Fibroblast of the conjunctiva (primary cell): ENCODE data around the gene CELF4.

Source experiments
- DNase-seq: peaks from one replicate; pipeline ENCODE4 v3.0.0-alpha.2; 2010; ENCODE audit warnings: low read depth

CELF4 gene

GRCh38 chr18:37524139-37524497, 41.5 kb downstream of the CELF4 start:
- DNase-seq, result no peak

GRCh38 chr18:37521510-37522465, 43.8 kb downstream of the CELF4 start:
- DNase-seq, result no peak

GRCh38 chr18:37520508-37520907, 45.1 kb downstream of the CELF4 start:
- no peak for DNase-seq

GRCh38 chr18:37519510-37520135, 46.0 kb downstream of the CELF4 start:
- no peak for DNase-seq

DNA sequence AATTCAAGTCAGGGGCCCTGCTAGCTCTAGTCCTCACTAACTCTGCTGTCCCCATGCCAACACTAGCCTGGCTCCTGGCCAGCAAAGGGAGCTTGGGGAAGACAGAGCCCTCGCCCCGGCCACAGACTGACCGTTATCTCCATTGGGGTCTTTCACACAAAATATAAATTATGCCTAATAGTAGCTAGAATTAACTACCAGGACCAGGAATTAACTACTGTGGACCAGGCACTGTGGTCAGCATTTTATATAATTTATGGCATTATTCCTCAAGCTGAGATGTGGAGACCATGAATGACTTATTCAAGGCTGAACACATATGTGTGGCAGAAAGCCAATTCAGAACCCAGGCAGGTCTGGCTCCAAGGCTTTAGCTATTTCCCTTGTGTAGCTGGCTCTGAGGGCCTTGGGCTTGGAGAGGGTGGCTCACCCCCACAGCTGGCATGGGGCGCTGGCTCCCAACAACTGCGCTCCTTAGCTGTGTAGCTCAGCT, 49.2 kb downstream of the CELF4 start:
- DNase-seq, result no peak

GRCh38 chr18:37514953-37515352, 50.6 kb downstream of the CELF4 start:
- no peak for DNase-seq

DNA sequence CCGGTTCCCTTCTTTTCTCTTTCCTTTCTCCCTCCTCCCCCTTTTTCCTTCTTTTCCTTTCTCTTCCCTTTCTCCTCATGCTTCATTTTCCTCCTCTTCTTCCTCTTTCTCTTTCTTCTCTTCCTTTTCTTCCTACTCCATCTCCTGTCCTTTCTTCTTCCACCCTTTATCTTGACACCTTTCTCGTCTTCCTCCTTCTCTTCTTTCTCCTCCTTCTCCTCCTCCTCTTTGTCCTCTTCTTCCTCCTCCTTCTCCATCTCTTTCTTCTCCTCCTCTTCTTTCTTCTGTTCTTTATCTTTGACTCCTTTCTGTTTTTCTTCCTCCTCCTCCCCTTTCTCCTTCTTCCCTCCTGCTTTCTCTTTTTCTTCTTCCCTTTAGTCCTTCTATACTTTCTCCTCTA, 53.2 kb downstream of the CELF4 start:
- DNase-seq, result no peak

DNA sequence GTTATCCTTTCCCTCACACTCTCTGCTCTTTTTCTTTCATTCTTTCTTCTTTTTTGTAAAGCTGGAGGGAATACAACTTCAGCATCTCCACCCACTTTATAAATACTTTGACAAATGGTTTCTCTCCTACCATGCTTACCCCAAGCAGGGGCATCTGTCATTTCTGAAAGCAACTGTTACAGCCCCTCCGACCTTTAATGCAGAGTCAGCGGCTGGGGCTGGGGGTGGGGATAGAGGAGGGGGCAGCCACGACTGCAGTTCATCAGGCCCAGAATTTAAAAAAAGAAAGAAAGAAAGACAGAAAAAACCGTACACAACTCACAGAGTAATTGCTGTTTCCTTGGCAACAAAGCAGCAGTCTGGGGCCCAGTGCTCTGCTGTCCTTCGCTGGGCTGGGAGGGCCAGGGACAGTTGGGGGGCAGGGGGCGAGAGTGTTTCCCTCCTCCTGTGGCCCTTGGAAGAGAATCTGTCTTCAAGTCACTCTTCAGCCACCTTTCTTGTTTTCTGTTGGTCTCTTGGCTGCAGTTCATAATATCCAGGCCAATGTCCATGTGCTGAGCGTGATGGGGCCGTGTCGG, 53.8 kb downstream of the CELF4 start:
- no peak for DNase-seq

GRCh38 chr18:37509600-37509999, 56.0 kb downstream of the CELF4 start:
- DNase-seq, result no peak

DNA sequence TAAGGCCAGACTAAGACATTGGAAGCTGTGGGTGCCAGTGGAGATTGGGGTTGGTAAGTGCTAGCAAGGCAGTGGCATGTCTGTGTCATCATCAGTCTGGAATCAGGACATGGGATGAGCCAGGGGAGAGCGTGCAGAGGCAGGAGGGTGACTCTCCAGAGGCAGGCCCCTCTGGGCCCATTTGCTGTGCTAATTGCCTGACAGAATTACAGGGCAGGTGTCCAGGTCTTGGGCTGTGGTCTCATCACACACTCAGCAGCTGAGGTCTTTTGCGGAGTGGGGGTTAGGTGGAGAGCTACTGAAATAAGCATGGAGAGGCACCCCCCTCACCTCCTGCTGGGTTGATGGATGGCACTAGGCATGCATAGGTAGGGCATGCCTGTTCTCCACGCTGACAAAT, 57.4 kb downstream of the CELF4 start:
- DNase-seq, result no peak

DNA sequence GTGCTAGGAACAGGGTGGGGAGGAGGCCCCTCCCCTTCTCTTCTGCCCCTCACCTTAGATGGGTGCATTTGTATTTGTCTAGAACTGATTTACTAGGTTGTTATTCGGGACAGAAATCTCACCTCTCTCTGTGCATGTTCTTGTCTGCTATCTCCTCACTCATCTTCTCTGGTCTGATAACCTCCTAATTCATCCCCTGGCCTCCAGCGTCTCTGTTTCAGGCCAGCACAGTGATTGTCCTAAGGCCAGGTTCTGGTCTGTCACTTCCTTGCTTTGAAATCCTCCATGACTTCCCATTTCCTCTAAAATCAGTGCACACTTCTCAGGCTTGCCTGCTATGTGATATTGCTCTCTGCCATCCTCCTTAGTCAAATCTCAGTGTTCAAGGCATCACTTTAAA, 58.4 kb downstream of the CELF4 start:
- no peak for DNase-seq

DNA sequence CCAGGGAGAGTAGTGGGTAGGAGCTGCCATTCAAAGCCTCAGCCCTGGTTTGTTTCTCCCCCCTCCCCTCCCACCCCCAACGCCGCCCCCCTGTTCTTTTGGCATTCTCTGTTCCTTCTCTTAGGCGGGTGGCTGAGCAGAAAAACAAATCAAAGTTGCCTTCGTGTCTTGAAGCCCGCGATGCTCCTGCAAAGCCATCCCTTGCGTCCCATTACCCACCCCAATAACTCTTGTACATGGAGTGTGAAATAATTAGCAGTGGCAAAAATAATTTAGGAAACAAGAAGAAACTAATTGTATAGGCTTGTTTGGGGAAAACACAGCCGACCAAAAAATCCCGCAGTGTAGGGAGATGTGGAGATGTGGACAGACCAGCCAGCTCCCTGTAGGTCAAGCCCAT, 59.6 kb downstream of the CELF4 start:
- no peak for DNase-seq

DNA sequence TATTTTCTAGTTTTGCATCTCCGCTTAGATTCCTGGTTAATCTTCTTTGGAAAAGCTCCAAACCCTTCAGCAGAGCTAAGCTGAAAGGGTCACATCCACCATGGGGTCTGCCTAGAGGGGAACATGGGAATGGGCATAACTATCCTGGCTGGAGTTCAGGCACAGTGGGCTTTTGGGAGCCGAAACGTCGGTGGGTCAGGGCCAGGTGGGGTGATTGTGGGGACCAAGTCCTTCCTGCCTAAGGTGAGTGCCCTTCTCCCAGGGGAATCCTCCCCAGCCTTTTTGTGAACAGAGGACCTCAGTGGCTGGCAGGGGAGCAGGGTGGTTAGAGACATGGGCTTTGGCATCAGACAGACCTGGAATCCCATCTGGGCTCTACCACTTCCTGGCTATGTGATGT, 60.3 kb downstream of the CELF4 start:
- DNase-seq, result no peak

DNA sequence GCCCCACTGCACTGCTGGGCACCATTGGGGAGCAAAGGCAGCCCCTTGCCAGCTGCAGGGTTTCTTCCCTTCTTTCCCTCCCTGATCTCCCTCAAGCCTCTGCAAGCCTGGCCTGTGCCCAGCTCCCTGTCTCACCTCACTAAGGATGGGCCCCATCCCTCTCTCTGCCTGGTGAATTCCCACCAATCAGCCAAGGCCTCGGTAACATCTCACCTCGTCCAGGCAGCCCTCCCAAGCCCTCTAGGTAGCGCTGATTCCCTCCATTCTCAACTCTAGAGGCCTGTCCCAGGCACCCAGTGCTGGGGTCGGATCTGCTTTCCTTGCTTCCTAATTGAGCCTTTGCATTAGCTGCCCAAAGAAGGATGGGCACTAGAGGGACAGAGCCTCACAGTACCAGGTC, 63.0 kb downstream of the CELF4 start:
- DNase-seq, result no peak

GRCh38 chr18:37502036-37502435, 63.6 kb downstream of the CELF4 start:
- no peak for DNase-seq

DNA sequence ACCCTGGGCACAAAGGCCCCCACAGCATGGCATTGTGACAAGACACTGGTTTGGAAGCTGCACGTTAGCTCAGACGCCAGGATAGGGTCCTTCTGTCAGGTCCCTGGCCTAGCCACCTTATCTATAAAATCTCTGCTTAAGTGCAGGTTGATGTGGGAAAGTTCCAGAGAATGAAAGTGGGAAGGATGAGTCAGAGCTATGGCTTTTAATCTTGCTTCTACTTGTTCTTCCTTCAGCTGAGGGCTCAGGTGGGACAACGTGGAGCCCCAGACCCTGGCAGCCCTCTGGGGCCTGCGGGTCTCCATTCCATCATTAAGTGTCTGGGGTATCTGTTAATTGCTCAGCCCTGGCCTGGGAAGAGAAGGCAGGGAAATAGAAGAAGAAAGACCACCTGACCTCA, 64.5 kb downstream of the CELF4 start:
- no peak for DNase-seq

GRCh38 chr18:37499913-37500312, 65.7 kb downstream of the CELF4 start:
- DNase-seq, result no peak

GRCh38 chr18:37499044-37499443, 66.6 kb downstream of the CELF4 start:
- no peak for DNase-seq

- DNase-seq, result no peak
Measured at GRCh38 chr18:37497853-37498518, 67.6 kb downstream of the CELF4 start.

DNA sequence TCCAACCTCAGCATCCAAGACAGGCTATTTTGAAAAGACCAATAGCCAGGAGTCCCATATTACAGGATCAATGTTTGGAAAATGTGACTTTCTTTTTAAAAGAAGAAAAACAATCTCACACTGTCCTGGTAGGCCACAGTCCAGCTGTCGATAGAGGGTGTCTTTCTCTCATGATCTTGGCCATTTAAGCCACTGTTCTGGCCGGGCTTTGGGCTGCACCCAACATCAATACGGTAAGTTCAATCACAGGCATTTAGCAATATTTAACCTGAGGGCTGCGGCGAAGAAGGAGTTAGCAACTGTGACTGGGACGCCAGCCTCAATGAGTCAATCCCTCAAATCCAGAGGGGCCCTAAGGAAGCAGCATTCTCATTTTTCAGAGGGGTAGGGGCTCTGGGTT, 69.0 kb downstream of the CELF4 start:
- no peak for DNase-seq

GRCh38 chr18:37495354-37495753, 70.2 kb downstream of the CELF4 start:
- DNase-seq, result no peak

DNA sequence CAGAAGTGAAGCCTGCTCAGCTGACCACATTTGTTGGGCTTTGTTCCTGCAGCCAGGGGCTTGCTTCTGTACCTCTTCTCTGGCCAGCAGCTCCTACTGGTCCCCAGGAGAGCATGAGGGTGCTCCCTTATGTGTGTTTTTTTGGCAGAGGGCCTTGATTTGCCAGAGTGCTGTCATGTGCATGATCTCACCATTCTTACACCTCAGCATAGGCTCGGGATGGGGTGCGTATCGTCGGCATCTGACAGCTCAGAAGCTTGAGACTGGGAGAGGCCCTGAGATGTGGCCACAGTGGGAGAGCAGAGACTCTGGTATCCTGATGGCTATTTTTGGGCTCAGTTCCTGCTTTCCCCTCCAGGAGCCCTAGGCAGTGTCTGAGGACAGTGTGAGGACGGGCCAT, 71.2 kb downstream of the CELF4 start:
- DNase-seq, result no peak
